OCI-LY1 (cell line): ENCODE results near the gene TBC1D26.

Source experiments
- CTCF ChIP-seq: fragments of 200-600 bp; sonication (generic), shearing (Covaris generic); IDR thresholded peaks from 2 replicates; pipeline ENCODE4 v1.5.1; 2017; ENCODE audit warnings: mild to moderate bottlenecking, antibody characterized with exemption, low read length, moderate library complexity, mixed read lengths
- EZH2 ChIP-seq: fragments of 200-600 bp; sonication (generic), shearing (Covaris generic); IDR thresholded peaks from 2 replicates; pipeline ENCODE4 v1.8.0; 2017; ENCODE audit warnings: borderline replicate concordance, mixed run types, mild to moderate bottlenecking, antibody characterized with exemption, low read length, moderate library complexity, mixed read lengths

GRCh38 chr17:15741624-15742023 is 9.5 kb downstream of the TBC1D26 start:
- TF ChIP-seq CTCF (no peak), EZH2 (no peak)
